ENCODE measurements around the gene TPO.

The TPO gene

GRCh38 chr2:1588051-1588977, 175.1 kb downstream of the TPO start:
- TF ChIP-seq TAF1 (IDR thresholded peaks at IDR 0.05; ENCODE audit: borderline replicate concordance, insufficient read depth, low read length) (no peak), REST (IDR thresholded peaks at IDR 0.05; ENCODE audit: insufficient read depth in 1 of 2, low read depth in 2 of 2, low read length in 2 of 2) (no peak), FOXP2 (optimal IDR thresholded peaks at IDR 0.05; ENCODE audit: borderline replicate concordance, extremely low read depth, extremely low read length, insufficient read depth) (no peak), SIN3A (IDR thresholded peaks at IDR 0.05; ENCODE audit: borderline replicate concordance, insufficient read depth, low read length) (no peak), POLR2AphosphoS5 (IDR thresholded peaks at IDR 0.05; ENCODE audit: low read depth, low read length) (no peak)

- no peak for TF ChIP-seq TAF1 (IDR thresholded peaks at IDR 0.05; ENCODE audit: borderline replicate concordance, insufficient read depth, low read length)
- TF ChIP-seq FOXP2 (optimal IDR thresholded peaks at IDR 0.05; ENCODE audit: borderline replicate concordance, extremely low read depth, extremely low read length, insufficient read depth) = no peak
- no peak for TF ChIP-seq REST (IDR thresholded peaks at IDR 0.05; ENCODE audit: insufficient read depth in 1 of 2, low read depth in 2 of 2, low read length in 2 of 2)
- no peak for TF ChIP-seq SIN3A (IDR thresholded peaks at IDR 0.05; ENCODE audit: borderline replicate concordance, insufficient read depth, low read length)
- TF ChIP-seq POLR2AphosphoS5 (IDR thresholded peaks at IDR 0.05; ENCODE audit: low read depth, low read length) = no peak
These were observed 175.8 kb downstream of the TPO start for GRCh38 chr2:1588978-1589621.

- TF ChIP-seq TAF1 (IDR thresholded peaks at IDR 0.05; ENCODE audit: borderline replicate concordance, insufficient read depth, low read length) = peak; percentile 20; the same call in 1 of the 2 replicates
- no peak for TF ChIP-seq FOXP2 (optimal IDR thresholded peaks at IDR 0.05; ENCODE audit: borderline replicate concordance, extremely low read depth, extremely low read length, insufficient read depth)
These were observed 177.6 kb downstream of the TPO start for GRCh38 chr2:1590596-1591460.

- no peak for TF ChIP-seq TAF1 (IDR thresholded peaks at IDR 0.05; ENCODE audit: borderline replicate concordance, insufficient read depth, low read length)
- no peak for TF ChIP-seq REST (IDR thresholded peaks at IDR 0.05; ENCODE audit: insufficient read depth in 1 of 2, low read depth in 2 of 2, low read length in 2 of 2)
- TF ChIP-seq SIN3A (IDR thresholded peaks at IDR 0.05; ENCODE audit: borderline replicate concordance, insufficient read depth, low read length) = no peak
- TF ChIP-seq FOXP2 (optimal IDR thresholded peaks at IDR 0.05; ENCODE audit: borderline replicate concordance, extremely low read depth, extremely low read length, insufficient read depth) = no peak
These were observed 178.2 kb downstream of the TPO start for GRCh38 chr2:1591461-1591770.

Measured in PFSK-1 (cell line).